Suprapubic skin (tissue), 4 donors: Measurements from ENCODE around the gene BTN3A1. TPM values are rescaled to one million over a fixed set of nuclear protein-coding genes. Genes with fewer than 3 reads are reported as not detected.

Source experiments
- DNase-seq, 2 donors: peaks; one replicate each; pipeline ENCODE4 v3.0.0-alpha.2; 2019; ENCODE audit warnings: low spot score in 2 of 2
- H3K27ac ChIP-seq: fragments of 200-600 bp; sonication (generic); one replicate; pipeline ENCODE4 v1.5.1; 2019
- H3K27me3 ChIP-seq: fragments of 200-600 bp; sonication (generic); one replicate; pipeline ENCODE4 v1.5.1; 2019
- H3K36me3 ChIP-seq: fragments of 200-600 bp; sonication (generic); one replicate; pipeline ENCODE4 v1.5.1; 2019
- H3K4me1 ChIP-seq: fragments of 200-600 bp; sonication (generic); one replicate; pipeline ENCODE4 v1.5.1; 2019
- H3K4me3 ChIP-seq: fragments of 200-600 bp; sonication (generic); one replicate; pipeline ENCODE4 v1.5.1; 2019; ENCODE audit warnings: mild to moderate bottlenecking
- H3K9me3 ChIP-seq: fragments of 200-600 bp; sonication (generic); one replicate; pipeline ENCODE4 v1.5.1; 2019
- CTCF ChIP-seq, 2 donors: fragments of 200-600 bp in 1 of 2; fragments of 450-650 bp in 1 of 2; sonication (generic) in 1 of 2; IDR thresholded peaks; one replicate each; pipeline ENCODE4 v1.5.1; 2016 to 2019; ENCODE audit warnings: antibody characterized with exemption in 2 of 2, mild to moderate bottlenecking in 1 of 2, moderate library complexity in 1 of 2
- EP300 ChIP-seq: sonication (generic); formaldehyde crosslinking; IDR thresholded peaks from one replicate; pipeline ENCODE4 v1.6.1; 2017; ENCODE audit warnings: antibody characterized with exemption
- POLR2A ChIP-seq, 2 donors: fragments of 450-650 bp; IDR thresholded peaks; one replicate each; pipeline ENCODE4 v1.6.1; 2017; ENCODE audit warnings: antibody characterized with exemption in 2 of 2, mild to moderate bottlenecking in 2 of 2, moderate library complexity in 2 of 2
- POLR2AphosphoS5 ChIP-seq, 3 donors: sonication (generic); formaldehyde crosslinking; IDR thresholded peaks; one replicate each; pipeline ENCODE4 v1.6.1; 2017; ENCODE audit warnings: antibody characterized with exemption in 3 of 3
- WGBS: methylation state at CpG from one replicate; pipeline ENCODE4 v1.1.5; 2018; 5-methylcytosine and 5-hydroxymethylcytosine counted together
- total RNA-seq, 4 donors: library from RNA; depleted of rRNA; stranded (reverse); fragments of >200 nt; gene quantifications; one replicate each; pipeline ENCODE4 v1.1.0, GENCODE V29; 2016

Gene BTN3A1
- total RNA-seq, 4 donors from 2014 or later, result 11.4 to 28.1 (median 14.5) TPM

- TF ChIP-seq POLR2A (IDR thresholded peaks at IDR 0.05) (no peak), POLR2AphosphoS5 (IDR thresholded peaks at IDR 0.05) (no peak), CTCF (IDR thresholded peaks at IDR 0.05) (no peak), EP300 (no peak)
- no peak for DNase-seq
- Histone ChIP-seq H3K27ac (no peak overlapping the region), H3K27me3 (no peaks in the 10 kb centered on the region), H3K4me1 (peaks cover 15% of the 10 kb centered on the region), H3K4me3 (no peak overlapping the region), H3K36me3 (peaks cover 28% of the 10 kb centered on the region), H3K9me3 (no peaks in the 10 kb centered on the region)
Observed at GRCh38 chr6:26387565-26387964, 14.5 kb upstream of the BTN3A1 start.

GRCh38 chr6:26388014-26388413 lies 14.1 kb upstream of the BTN3A1 start:
- peaks cover 15% of the 10 kb centered on the region for H3K4me1 ChIP-seq
- no peaks in the 10 kb centered on the region for H3K27me3 ChIP-seq
- H3K4me3 ChIP-seq, result no peak overlapping the region
- no peaks in the 10 kb centered on the region for H3K9me3 ChIP-seq
- WGBS, result 84% methylated on average over 6 of the region's 6 CpGs
- H3K27ac ChIP-seq, result no peak overlapping the region
- DNase-seq, result no peak
- H3K36me3 ChIP-seq, result peaks cover 28% of the 10 kb centered on the region
- TF ChIP-seq POLR2A (IDR thresholded peaks at IDR 0.05) (no peak), EP300 (no peak), CTCF (IDR thresholded peaks at IDR 0.05) (no peak), POLR2AphosphoS5 (IDR thresholded peaks at IDR 0.05) (no peak)

- WGBS, result 88% methylated on average over 1 of the region's 1 CpG
- no peak for DNase-seq
- no peaks in the 10 kb centered on the region for H3K9me3 ChIP-seq
Observed at GRCh38 chr6:26388441-26388840, 13.6 kb upstream of the BTN3A1 start.

GRCh38 chr6:26389349-26389894 lies 12.7 kb upstream of the BTN3A1 start:
- Histone ChIP-seq H3K27ac (no peak overlapping the region), H3K4me3 (no peak overlapping the region), H3K36me3 (peaks cover 28% of the 10 kb centered on the region), H3K27me3 (no peaks in the 10 kb centered on the region), H3K4me1 (peaks cover 8% of the 10 kb centered on the region), H3K9me3 (no peaks in the 10 kb centered on the region)
- TF ChIP-seq POLR2A (IDR thresholded peaks at IDR 0.05), result no peak
- no peak for TF ChIP-seq CTCF (IDR thresholded peaks at IDR 0.05)
- TF ChIP-seq EP300, result no peak
- TF ChIP-seq POLR2AphosphoS5 (IDR thresholded peaks at IDR 0.05), result no peak
- 90% methylated on average over 4 of the region's 4 CpGs for WGBS
- DNase-seq, result no peak

More at GRCh38 chr6:26388441-26388840, 13.6 kb upstream of the BTN3A1 start:
- peaks cover 13% of the 10 kb centered on the region for H3K4me1 ChIP-seq
- H3K27me3 ChIP-seq, result no peaks in the 10 kb centered on the region
- no peak overlapping the region for H3K27ac ChIP-seq
- TF ChIP-seq POLR2A (IDR thresholded peaks at IDR 0.05) (no peak), CTCF (IDR thresholded peaks at IDR 0.05) (no peak), EP300 (no peak), POLR2AphosphoS5 (IDR thresholded peaks at IDR 0.05) (no peak)
- H3K4me3 ChIP-seq, result no peak overlapping the region
- H3K36me3 ChIP-seq, result peaks cover 28% of the 10 kb centered on the region

GRCh38 chr6:26390531-26390930 lies 11.5 kb upstream of the BTN3A1 start:
- Histone ChIP-seq H3K4me3 (no peak overlapping the region), H3K9me3 (no peaks in the 10 kb centered on the region), H3K4me1 (peaks cover 4% of the 10 kb centered on the region), H3K36me3 (peaks cover 28% of the 10 kb centered on the region), H3K27ac (no peak overlapping the region), H3K27me3 (no peaks in the 10 kb centered on the region)
- TF ChIP-seq EP300 (no peak), POLR2A (IDR thresholded peaks at IDR 0.05) (no peak), POLR2AphosphoS5 (IDR thresholded peaks at IDR 0.05) (no peak), CTCF (IDR thresholded peaks at IDR 0.05) (no peak)
- 90% methylated on average over 5 of the region's 5 CpGs for WGBS
- no peak for DNase-seq
